A673 (cell line): ENCODE results near the gene LIMK1.

ENCODE experiments used
- CTCF ChIP-seq: fragments of 300-800, 200-600 bp; sonication (generic); conservative IDR thresholded peaks from 2 replicates; pipeline ENCODE4 v1.5.1; 2017; ENCODE audit warnings: low read depth, mild to moderate bottlenecking, antibody characterized with exemption, low read length, moderate library complexity, mixed read lengths
- EZH2 ChIP-seq: fragments of 200-600 bp; sonication (generic); IDR thresholded peaks from 2 replicates; pipeline ENCODE4 v1.6.1; 2017; ENCODE audit warnings: borderline replicate concordance, low read depth, mild to moderate bottlenecking, mixed read lengths, antibody characterized with exemption, low read length; ENCODE audit not compliant: poor library complexity, severe bottlenecking

GRCh38 chr7:74064696-74065095 lies 18.9 kb upstream of the LIMK1 start:
- TF ChIP-seq CTCF (no peak), EZH2 (no peak)
